NCI-H1436 treated with DMSO at 0.1 percent for 48 hours (cell line): Measurements from ENCODE around the gene DGKD.
"Not testable (repeated sequence)": the region's sequence is repeated elsewhere in the genome, so short reads cannot be mapped to it uniquely, and the experiment has no call there.

Experiments
- DNase-seq: peaks from one replicate; lab custom pipeline; 2025; lab: John Stamatoyannopoulos, UW

The DGKD gene, protein sequence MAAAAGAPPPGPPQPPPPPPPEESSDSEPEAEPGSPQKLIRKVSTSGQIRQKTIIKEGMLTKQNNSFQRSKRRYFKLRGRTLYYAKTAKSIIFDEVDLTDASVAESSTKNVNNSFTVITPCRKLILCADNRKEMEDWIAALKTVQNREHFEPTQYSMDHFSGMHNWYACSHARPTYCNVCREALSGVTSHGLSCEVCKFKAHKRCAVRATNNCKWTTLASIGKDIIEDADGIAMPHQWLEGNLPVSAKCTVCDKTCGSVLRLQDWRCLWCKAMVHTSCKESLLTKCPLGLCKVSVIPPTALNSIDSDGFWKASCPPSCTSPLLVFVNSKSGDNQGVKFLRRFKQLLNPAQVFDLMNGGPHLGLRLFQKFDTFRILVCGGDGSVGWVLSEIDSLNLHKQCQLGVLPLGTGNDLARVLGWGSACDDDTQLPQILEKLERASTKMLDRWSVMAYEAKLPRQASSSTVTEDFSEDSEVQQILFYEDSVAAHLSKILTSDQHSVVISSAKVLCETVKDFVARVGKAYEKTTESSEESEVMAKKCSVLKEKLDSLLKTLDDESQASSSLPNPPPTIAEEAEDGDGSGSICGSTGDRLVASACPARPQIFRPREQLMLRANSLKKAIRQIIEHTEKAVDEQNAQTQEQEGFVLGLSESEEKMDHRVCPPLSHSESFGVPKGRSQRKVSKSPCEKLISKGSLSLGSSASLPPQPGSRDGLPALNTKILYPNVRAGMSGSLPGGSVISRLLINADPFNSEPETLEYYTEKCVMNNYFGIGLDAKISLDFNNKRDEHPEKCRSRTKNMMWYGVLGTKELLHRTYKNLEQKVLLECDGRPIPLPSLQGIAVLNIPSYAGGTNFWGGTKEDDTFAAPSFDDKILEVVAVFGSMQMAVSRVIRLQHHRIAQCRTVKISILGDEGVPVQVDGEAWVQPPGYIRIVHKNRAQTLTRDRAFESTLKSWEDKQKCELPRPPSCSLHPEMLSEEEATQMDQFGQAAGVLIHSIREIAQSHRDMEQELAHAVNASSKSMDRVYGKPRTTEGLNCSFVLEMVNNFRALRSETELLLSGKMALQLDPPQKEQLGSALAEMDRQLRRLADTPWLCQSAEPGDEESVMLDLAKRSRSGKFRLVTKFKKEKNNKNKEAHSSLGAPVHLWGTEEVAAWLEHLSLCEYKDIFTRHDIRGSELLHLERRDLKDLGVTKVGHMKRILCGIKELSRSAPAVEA

DNA sequence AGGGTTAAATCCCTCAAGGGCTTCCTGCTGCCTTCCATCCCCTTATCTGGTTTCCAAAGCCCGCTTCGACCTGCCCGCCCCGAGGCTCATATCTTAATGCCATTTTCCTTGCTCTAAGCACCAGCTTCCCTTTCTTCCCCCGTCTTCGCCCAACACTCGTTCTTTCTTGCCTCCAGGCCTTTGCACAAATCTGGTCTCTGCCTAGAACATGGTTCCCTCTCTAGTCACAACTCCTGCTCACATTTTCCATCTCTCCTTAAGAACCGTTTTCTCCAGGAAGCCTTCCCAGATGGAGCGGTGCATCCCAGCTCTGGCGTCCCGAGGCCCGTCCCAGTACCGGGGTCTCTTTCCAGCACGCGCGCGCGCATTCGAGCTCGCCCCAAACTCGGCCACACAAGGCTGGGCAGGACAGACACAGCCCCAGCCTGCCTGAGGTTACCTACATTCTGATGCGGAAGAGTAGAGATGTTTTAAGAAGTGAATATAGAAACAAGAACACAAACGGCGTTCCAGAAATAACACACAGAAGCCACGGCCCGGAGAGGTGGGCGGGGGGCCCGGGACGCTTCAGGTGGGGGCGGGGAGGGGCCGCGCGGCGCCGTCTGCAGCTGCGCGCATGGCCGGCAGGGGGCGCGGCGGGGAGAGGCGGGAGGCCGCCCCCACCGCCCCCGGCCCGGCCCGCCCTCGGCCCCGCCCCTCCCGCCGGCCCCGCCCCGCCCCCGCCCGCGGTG is at the start of gene DGKD:
DGKD (plus strand) TSS at position 726 of the 731 bp plus-strand sequence. CDS start 25 bp downstream, outside the sequence.
- no peak for DNase-seq

DNA sequence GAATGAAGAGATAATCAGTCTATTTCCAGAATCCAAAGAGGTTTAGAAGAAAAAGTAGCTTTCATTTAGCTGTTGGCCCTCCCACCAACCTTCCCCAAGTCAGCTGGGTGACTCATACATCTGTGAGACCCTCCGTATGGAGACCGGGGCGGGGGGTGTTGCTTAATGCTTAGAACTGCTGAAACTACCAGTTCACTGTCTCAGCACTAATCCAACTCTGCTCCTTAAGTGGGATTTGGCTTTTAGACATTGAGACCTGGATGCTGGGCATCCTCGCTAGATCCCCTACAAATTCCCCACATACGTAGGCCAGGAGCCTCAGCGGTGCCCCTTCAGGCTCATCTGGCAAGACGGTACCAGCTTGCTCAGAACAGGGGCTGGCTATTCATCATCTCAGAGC is 46.7 kb upstream of the DGKD start, which contains the start of gene SAG:
SAG (plus strand) TSS at position 252 of the 400 bp plus-strand sequence. CDS start 1,374 bp downstream, outside the sequence.
- DNase-seq = no peak

DNA sequence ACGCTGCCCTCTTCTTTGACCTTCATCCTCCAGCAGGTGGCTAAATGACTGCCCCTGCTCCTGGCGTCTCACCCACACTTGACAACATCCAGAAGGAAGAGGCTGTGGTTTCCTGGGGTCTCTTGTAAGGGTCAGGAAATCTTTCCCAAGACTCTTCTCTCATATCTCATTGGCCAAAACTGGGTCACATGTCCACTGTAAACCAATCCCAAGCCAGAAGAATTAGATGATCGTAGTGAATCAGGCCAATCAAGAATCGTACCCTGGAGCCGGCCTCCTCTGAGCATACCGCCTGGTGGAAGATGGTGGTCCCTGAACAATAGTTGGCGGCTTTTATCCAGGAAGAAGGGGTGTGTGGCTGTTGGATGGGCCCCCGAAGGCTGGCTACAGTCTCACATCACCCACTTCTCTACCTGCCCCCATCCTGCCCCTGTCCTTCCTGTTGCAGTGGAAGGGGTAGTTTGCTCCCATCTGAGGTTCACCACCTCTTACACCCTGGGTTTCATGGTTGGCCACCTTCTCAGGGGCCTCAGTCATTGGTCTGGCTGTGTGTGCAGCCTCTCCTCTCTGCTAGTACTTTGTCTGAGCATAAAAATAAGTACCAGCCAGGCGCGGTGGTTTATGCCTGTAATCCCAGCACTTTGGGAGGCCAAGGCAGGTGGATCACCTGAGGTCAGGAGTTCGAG is 42.9 kb upstream of the DGKD start:
- no peak for DNase-seq

DNA sequence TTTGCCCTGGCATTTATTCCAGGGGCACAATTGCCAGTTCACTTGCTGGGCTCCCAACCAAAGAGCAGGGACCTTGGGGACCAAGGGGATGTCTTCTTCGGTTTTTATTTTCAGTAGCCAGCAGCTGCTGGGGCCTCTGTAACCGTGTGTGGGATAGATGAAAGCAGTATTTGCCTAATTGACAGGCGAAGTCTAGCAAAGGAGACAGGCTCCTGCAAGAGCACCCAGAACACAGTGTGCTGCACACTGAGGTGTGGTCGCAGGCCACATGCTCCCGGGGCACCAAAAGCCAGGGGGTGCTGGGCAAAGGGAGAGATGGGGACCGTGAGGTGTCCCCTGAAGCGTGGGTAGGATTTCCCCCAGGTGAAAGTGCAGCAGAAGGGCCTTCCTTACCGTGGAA is 41.4 kb upstream of the DGKD start:
- no peak for DNase-seq

DNA sequence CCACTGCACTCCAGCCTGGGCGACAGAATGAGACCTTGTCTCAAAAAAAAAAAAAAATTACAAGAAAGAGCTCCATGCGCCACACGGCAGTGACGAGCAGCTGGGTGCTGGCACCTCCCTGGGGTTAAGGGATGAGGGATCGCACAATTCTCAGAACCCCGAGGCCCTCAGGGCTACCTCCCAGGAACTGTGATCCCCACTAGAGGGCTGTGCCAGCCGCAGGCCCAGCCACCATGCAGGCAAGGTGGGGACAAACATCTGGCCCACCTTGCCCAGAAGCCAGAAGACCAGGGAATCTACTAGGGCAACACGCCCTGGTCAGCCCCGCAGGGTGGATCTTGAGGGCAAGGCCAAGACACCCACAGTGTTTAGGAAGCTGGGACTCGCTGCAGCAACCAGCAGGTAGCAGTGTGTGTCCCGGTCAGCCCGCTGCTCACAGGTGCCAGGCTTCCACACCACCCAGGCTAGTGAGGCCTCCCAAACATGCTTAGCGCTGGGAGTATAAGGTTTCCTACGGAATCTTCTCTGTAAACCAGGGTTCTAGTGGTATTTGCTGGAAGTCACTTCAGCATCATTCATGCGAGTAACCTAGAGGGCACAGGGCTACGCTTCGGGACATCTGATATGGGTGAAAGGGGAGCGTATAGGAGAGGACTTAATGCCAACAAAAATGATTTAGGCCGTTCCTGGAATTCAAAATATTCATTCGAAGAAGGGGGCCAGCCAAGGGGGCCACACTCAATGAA is 39.9 kb upstream of the DGKD start:
- DNase-seq = no peak

DNA sequence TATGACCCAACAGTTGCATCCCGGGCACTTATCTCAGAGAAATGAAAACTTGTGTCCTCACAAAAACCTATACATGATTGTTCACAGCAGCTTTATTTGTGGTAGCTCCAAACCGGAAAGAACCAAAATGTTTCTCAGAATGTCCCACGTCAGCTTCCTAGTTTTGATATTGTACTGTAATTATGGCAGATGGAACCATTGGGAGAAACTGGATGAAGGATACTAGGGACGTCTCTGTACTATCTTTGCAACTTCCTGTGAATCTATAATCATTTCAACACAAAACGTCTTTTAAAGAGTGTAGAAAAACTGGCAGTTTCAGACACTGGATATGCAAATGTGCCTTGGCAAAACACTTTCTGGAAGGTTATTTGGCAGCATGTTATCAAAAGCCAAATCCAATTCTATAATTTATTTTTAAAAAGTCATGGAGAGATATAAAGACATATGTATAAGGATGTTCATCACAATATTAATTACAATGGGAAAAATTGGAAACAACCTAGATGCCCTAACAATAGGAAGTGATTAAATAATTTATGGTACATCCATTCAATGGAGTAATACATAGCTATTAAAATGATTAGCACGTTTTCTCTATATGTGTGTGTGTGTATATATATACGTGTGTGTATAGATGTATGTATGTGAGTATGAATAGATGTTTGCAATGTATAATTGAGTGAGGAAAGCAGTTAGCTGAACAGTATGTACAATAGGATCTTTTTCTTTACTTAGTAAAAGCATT is 36.9 kb upstream of the DGKD start:
- DNase-seq = no peak

DNA sequence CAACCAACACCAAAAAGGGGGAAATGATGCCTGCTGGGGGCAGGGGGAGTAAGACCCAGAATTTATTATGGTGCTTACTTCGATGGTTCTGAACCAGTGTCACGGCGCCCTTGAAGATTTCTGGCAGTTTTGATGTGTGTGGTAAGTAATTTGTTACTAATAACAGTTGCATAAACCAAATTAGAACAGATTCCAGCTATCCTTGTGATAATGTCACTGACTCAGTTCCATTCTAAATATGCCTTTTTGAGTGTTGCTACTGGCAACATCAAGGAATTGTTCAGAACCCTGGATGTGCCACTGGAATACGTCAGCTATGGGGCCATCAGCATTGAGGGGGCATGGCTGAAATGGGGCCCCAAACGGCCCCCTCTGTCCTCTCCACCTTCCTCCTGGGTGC is 35.0 kb upstream of the DGKD start:
- DNase-seq = no peak

DNA sequence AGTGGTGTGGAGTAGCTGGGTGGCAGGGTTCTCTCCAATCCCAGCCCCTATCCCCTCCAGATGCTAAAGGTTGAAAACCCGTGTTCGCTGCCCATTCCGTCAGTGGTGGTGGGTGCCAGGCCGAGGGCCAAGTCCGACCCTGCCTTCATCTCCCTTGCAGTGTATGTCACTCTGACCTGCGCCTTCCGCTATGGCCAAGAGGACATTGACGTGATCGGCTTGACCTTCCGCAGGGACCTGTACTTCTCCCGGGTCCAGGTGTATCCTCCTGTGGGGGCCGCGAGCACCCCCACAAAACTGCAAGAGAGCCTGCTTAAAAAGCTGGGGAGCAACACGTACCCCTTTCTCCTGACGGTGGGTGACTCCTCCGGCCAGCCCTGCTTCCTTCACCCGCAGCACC is 33.8 kb upstream of the DGKD start:
- no peak for DNase-seq

DNA sequence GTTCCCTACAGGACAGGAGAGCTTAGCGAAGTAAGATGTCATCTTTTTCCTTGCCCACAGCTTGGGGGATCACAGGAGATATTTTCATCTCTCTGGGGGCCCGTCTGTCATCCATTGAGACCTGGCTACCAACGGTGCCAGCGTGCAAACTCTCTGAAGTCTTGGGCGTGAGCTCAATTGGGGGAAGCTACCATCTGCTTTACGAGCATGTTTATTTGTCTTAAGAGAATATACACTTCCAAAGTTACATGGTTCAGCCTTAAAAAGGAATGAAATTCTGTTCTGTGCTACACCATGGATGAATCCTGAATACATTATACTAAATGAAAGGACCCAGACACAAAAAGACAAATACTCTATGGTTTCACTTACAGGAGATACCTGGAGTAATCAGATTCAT is 33.1 kb upstream of the DGKD start:
- DNase-seq = no peak

DNA sequence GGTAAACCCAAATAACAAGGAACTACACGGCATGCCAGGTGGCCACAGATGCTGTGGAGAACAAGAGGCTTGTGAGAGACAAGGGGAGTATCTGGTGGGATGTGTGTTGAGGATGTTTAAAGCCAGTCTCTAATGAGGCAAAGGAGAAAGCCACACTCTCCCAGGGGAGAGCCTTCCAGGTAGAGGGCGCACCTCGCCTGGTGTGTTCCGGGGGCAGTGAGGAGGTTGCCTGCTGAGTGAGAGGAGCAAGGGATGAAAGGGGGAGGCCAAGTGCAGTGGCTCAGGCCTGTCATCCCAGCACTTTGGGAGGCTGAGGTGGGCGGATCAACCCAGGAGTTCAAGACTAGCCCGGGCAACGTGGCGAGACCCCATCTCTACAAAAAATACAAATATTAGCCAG is 30.4 kb upstream of the DGKD start:
- no peak for DNase-seq

DNA sequence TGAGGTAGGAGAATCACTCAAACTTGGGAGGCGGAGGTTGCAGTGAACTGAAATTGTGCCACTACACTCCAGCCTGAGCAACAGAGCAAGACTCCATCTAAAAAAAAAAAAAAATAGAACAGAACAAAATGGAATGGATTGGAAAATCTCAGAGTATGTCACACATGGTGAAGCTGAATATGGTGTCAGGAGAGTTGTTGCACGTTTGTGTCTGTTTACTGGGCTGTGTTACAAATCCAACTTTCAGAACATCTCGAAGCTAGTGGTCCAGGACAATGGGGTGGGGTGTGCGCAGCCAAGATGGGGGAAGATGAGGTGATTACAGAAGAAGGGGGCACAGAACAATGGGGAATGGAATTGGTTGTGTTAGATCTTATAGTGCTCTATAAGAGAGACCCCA is 29.0 kb upstream of the DGKD start:
- DNase-seq = no peak

DNA sequence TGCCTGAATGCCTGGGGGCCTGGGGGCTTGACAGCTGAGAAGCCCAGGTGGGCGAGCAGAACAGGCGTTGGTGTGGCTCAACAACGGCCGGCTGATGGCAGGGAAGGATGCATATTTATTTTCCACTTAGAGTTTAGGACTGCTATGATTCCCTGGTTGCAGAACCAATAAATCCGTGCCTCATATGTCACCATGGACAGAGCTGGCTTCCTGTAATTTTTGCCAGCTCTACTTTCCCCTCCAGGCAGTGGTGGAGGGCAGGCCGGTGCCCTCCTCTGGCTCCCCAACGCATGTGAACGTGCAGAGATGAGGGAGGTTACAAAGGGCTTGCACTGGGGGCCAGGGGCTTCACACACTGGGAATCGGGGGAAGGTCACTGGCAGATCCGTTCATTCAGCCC is 28.5 kb upstream of the DGKD start:
- DNase-seq = no peak

DNA sequence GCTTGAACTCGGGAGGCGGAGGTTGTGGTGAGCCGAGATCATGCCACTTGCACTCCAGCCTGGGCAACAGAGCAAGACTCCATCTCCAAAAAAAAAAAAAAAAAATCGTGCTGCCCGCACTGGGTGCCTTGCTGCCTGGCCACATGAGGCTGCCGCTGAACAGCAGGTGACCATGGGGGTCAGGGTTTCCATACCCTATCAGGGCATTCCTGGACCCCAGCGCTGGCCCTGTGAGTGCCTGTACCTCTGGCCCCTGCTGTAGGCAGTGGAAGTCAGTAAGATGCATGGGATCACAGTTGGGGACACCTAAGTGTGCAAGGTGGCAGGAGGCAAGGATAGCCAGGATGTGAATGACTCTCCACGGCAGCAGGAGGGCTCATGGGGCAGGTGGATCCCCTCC is 27.8 kb upstream of the DGKD start:
- DNase-seq = no peak

DNA sequence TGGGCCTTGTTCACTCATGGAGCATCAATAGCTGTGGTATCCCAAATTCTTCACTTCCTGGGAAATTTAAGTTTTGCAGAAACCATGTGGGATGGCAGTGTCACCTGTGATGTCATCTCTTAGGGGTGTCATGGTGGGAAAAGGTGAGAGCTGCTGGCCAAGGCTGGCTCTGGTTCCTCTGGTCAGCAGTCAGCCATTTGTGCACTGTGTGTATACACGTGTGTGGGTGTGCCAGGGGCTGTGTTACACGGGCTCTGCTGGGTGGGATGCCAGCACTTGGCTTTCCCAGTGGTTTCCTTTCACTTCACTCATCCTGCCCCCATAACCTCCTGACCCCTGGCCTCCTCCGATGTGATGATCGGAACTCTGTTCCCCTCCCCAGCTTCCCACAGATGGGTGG is 25.4 kb upstream of the DGKD start:
- DNase-seq = no peak

DNA sequence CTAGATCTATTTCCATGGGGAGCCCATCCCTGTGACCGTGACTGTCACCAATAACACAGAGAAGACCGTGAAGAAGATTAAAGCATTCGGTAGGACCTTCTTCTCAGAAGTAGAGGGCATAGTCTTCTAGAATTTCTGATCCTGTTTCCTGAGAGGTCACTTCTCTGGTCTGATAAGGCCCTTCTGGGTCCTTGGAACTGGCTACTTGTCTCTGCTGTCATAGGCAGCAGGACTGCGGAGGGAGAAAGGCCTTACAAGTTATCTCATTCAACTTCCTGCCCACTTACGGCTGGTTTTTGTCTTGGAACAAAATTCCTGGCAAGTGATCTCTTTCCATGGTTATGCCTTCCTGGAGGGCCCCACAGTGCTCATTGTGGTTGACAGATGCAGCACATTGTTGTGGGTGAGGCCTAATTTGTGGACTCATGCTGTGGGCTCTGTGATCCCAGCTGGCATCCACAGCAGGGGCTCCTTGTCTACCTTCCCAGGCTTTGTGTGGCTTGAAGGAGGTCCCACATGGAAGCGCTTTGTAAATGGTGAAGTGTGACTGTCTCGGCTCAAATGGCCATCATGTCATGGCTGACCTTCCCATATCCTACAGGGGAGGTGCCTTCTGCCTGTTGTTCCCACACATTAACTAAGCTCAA is 24.7 kb upstream of the DGKD start:
- DNase-seq = no peak

DNA sequence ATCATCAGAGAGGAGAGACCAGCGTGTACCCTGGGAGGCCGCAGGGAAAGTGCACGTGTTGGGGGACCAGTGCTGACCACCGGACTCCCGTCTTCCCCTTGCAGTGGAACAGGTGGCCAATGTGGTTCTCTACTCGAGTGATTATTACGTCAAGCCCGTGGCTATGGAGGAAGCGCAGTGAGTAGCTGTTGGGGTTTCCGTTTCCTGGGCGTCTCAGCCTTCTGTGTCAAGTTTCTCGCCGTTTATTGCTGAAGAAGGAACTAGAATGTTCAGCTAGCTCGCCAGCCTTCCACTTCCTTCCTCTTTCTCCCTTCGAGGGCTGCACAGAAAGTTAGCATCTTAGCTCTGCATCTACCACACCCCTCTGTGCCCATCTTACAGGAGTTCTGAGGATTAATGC is 22.8 kb upstream of the DGKD start:
- DNase-seq = no peak

DNA sequence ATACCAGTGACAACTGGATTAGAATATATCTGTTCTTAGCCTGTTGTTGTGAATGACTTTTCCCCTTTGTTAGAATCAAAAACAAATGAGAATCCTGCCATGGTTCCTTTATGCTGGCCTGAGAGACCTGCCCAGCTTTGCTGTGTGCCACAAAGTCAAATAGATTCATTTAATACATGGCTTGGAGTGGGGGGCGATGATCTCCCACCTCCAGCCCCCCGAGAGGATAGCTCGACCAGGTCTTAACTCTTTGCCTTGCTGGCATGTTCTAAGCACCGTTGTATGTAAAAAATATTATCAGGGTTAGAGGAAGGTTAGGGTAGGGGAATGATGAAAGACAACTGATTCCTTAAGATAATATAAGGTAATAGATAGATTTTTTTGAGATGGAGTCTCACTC is 22.2 kb upstream of the DGKD start:
- no peak for DNase-seq

DNA sequence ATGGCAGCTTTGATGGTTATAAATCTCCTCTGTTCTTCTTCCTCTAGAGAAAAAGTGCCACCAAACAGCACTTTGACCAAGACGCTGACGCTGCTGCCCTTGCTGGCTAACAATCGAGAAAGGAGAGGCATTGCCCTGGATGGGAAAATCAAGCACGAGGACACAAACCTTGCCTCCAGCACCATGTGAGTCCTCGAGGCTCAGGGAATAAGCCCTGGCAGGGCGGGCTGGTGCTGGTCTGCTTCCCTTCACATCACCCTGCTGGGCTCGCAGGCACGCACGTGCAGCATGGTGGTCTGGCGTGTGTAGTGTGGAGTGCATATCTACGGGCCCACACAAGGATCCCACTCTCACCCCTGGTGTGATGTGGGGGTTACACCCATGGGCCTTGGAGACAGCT is 19.4 kb upstream of the DGKD start:
- no peak for DNase-seq

DNA sequence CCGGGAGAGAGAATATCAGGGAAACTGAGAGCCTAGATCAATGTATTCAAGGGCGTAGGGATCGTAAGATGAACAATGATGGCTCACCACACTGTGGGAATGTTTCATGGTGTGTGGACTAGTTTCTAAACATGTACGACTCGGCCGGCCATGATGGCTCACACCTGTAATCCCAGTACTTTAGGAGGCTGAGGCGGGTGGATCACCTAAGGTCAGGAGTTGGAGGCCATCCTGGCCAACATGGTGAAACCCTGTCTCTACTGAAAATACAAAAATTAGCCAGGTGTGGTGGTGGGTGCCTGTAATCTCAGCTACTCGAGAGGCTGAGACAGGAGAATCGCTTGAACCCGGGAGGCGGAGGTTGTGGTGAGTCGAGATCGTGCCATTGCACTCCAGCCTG is 18.2 kb upstream of the DGKD start:
- not testable (repeated sequence) for DNase-seq
